ENCODE data around the gene SLC38A7. TPM values are rescaled to one million over a fixed set of nuclear protein-coding genes. Genes with fewer than 3 reads are reported as not detected.

Gene SLC38A7
- total and polyA plus RNA-seq, 12 donors = 10.3 to 41.3 (median 31.8) TPM

GRCh38 chr16:58651965-58652348 is 32.6 kb downstream of the SLC38A7 start:
- intact Hi-C loops (cut with DNase I) = loop anchor here in 1 of 10 donors (10.0 kb wide), 1 partner anchor 147 kb away; the partner anchor contains the start of gene NDRG4
- Histone ChIP-seq H3K27ac (no peak overlapping the region), H3K4me1 (peaks cover 0 to 3% (median 0%) of the 10 kb centered on the region in 9 donors), H3K27me3 (no peaks in the 10 kb centered on the region), H3K36me3 (no peaks in the 10 kb centered on the region), H3K9me3 (no peaks in the 10 kb centered on the region), H3K4me3 (no peak overlapping the region)
- no peak for TF ChIP-seq CTCF (IDR thresholded peaks at IDR 0.05)
- DNase-seq (no peak), ATAC-seq (no peak)
- 72 to 77% methylated on average over 3 of the region's 3 CpGs for WGBS, 2 donors

DNA sequence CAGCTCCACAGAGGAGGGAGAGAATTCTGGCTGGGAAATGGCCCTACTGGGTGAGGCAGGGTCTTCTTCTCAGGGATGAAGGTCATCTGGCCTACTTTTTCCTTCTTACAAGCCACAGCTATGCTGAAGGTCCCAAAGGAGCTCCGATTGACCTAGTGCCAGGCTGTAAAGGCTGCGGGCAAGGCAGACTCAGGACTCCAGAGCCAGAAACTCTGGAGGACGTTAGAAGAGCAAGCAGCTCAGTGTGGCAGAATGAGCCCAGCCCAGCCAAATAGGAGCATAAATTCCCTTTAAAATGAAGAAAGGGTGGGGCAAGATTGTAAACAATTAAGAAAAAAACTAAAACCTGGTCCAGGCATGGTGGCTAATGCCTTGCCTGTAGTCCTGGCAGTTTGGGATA is 34.9 kb downstream of the SLC38A7 start:
- H3K4me3 ChIP-seq = no peak overlapping the region
- no peak for DNase-seq
- no peak overlapping the region for H3K27ac ChIP-seq
- H3K4me1 ChIP-seq = peaks cover 0 to 3% (median 0%) of the 10 kb centered on the region in 9 donors
- no peaks in the 10 kb centered on the region for H3K9me3 ChIP-seq
- WGBS, 2 donors = 70 to 71% methylated on average over 3 of the region's 3 CpGs
- TF ChIP-seq CTCF (IDR thresholded peaks at IDR 0.05) = no peak
- ATAC-seq = no peak
- H3K36me3 ChIP-seq = no peaks in the 10 kb centered on the region
- no peaks in the 10 kb centered on the region for H3K27me3 ChIP-seq
- intact Hi-C loops (cut with DNase I) = loop anchor here in 2 of 10 donors (10.0 kb wide), 2 partner anchors 145 to 315 kb away; partner anchors contain the start of gene NDRG4 (in 1 of the 2)

GRCh38 chr16:58647107-58647506 is 37.5 kb downstream of the SLC38A7 start:
- H3K9me3 ChIP-seq = no peaks in the 10 kb centered on the region
- DNase-seq = no peak
- no peak overlapping the region for H3K27ac ChIP-seq
- intact Hi-C loops (cut with DNase I) = loop anchor here in 1 of 10 donors (10.0 kb wide), 1 partner anchor 312 kb away; no protein-coding TSS in a partner anchor
- H3K36me3 ChIP-seq = no peaks in the 10 kb centered on the region
- no peaks in the 10 kb centered on the region for H3K27me3 ChIP-seq
- TF ChIP-seq CTCF (IDR thresholded peaks at IDR 0.05) = no peak
- H3K4me3 ChIP-seq = no peak overlapping the region
- ATAC-seq = no peak
- whole genome bisulfite sequencing, 2 donors = 89 to 92% methylated on average over 4 of the region's 4 CpGs
- no peaks in the 10 kb centered on the region for H3K4me1 ChIP-seq

DNA sequence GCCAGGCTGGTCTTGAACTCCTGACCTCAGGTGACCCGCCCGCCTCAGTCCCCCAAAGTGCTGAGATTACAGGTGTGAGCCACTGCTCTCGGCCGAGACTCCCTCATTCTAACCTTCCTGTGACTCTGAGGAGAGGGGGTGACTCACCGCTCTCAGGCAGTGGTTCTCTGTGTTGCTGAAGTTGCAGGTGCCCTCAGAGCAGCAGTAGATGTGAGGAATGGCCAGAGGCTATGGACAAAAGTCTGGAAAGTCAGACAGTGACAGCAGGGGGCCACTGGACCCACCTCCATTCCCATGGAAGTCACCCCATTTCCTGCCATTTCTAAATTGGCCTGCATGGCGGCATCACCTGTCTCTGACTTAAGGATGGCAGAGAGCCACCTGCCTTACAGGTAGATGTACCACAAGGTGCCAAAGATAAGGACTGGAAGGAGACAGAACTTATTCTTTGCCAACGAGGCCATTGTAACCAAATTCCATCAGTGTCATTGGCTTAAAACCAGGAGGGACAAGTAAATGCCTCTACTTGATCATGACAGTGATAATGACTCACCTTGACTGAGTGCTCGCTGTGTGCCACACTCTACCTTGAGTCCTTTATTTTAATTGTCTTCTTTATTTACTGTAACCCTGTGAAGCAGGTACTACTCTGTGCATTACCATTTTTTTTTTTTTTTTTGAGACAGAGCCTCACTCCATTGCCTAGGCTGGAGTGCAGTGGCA is 39.6 kb downstream of the SLC38A7 start:
- TF ChIP-seq CTCF (IDR thresholded peaks at IDR 0.05) = no peak
- H3K36me3 ChIP-seq = no peaks in the 10 kb centered on the region
- no peaks in the 10 kb centered on the region for H3K27me3 ChIP-seq
- ATAC-seq = no peak
- no peak overlapping the region for H3K27ac ChIP-seq
- intact Hi-C loops (cut with DNase I) = loop anchor here in 1 of 10 donors (10.0 kb wide), 1 partner anchor 310 kb away; no protein-coding TSS in a partner anchor
- H3K4me3 ChIP-seq = no peak overlapping the region
- no peaks in the 10 kb centered on the region for H3K9me3 ChIP-seq
- 85 to 87% methylated on average over 8 of the region's 8 CpGs for WGBS, 2 donors
- DNase-seq = no peak
- H3K4me1 ChIP-seq = no peaks in the 10 kb centered on the region
